ENCODE measurements around the gene KSR2.

DNA sequence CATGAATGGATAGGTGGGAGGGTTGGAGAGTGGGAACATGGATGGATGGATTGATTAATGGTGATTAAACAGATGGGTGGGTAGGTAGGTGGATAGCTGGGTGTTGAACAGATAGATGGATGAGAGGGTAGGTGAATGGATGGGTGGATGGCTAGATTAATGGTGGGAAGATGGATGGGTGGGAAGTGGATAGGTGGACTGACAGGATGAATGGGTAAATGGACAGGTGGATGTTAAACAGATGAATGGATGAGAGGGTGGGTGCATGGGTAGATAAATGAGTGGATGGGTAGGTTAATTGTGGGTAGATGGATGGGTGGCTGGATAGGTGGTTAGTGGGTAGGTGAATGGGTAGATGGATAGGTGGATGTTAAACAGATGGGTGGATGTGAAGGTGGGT lies 460.3 kb downstream of the KSR2 start:
- TF ChIP-seq YY1 (IDR thresholded peaks at IDR 0.05; ENCODE audit: insufficient read depth, insufficient read length) (no peak), ZNF274 (IDR thresholded peaks at IDR 0.05; ENCODE audit: low read depth, low read length) (no peak), SUZ12 (IDR thresholded peaks at IDR 0.05; ENCODE audit: extremely low read depth, insufficient read depth, insufficient read length) (no peak)
